Sigmoid colon (tissue), 7 donors: ENCODE results near the gene TMEM63B. TPM values are rescaled to one million over a fixed set of nuclear protein-coding genes. Genes with fewer than 3 reads are reported as not detected.

Experiments used
- DNase-seq: peaks from one replicate; pipeline ENCODE4 v3.0.0-alpha.2; 2019
- H3K27ac ChIP-seq, 4 donors: fragments of 200-600 bp; sonication (generic); one replicate each; pipeline ENCODE4 v1.5.1; 2016 to 2019; ENCODE audit warnings: mild to moderate bottlenecking in 1 of 4
- H3K27me3 ChIP-seq, 3 donors: fragments of 200-600 bp; sonication (generic); one replicate each; pipeline ENCODE4 v1.5.1; 2019; ENCODE audit warnings: mild to moderate bottlenecking in 1 of 3
- H3K36me3 ChIP-seq, 4 donors: fragments of 200-600 bp; sonication (generic); one replicate each; pipeline ENCODE4 v1.5.1; 2016 to 2019
- H3K4me1 ChIP-seq, 4 donors: fragments of 200-600 bp; sonication (generic); one replicate each; pipeline ENCODE4 v1.5.1; 2017 to 2019
- H3K4me3 ChIP-seq, 4 donors: fragments of 200-600 bp; sonication (generic); one replicate each; pipeline ENCODE4 v1.5.1; 2017 to 2019; ENCODE audit warnings: mild to moderate bottlenecking in 2 of 4, moderate library complexity in 1 of 4
- H3K9me3 ChIP-seq, 4 donors: fragments of 200-600 bp in 3 of 4; sonication (generic) in 3 of 4; one replicate each; pipeline versions ENCODE4 v1.5.1 to v1.6.1; 2013 to 2019
- CTCF ChIP-seq, 4 experiments: fragments of 450-650 bp in 3 of 4; fragments of 200-600 bp in 1 of 4; IDR thresholded peaks; one replicate each; pipeline ENCODE4 v1.5.1; 2016 to 2019; ENCODE audit warnings: antibody characterized with exemption in 4 of 4, mild to moderate bottlenecking in 3 of 4, moderate library complexity in 2 of 4
- EP300 ChIP-seq, 4 donors: sonication (generic); formaldehyde crosslinking; IDR thresholded peaks; one replicate each; pipeline ENCODE4 v1.6.1; 2017; ENCODE audit warnings: antibody characterized with exemption in 4 of 4
- POLR2A ChIP-seq, 2 donors: fragments of 450-650 bp; IDR thresholded peaks; one replicate each; pipeline ENCODE4 v1.6.1; 2016; ENCODE audit warnings: antibody characterized with exemption in 2 of 2, mild to moderate bottlenecking in 2 of 2, moderate library complexity in 2 of 2
- POLR2AphosphoS5 ChIP-seq, 4 donors: sonication (generic); formaldehyde crosslinking; IDR thresholded peaks; one replicate each; pipeline ENCODE4 v1.6.1; 2017; ENCODE audit warnings: antibody characterized with exemption in 4 of 4
- WGBS, 2 donors: extraction: QIAGEN DNeasy Blood & Tissue Kit; methylation state at CpG; one replicate each; pipeline ENCODE4 v1.1.7; 2013; 5-methylcytosine and 5-hydroxymethylcytosine counted together
- intact Hi-C: fragments of 100-400 bp; cut with DNase I; formaldehyde crosslinking; loops from one replicate; pipeline ENCODE4 v1.15.1; 2023
- polyA plus RNA-seq, 3 donors: library from polyadenylated mRNA; stranded (reverse); fragments of 200-250 nt; gene quantifications; one replicate each; pipeline ENCODE4 v1.2.3, GENCODE V29; 2013
- total RNA-seq, 4 donors: library from RNA; depleted of rRNA; stranded (reverse); fragments of >200 nt; gene quantifications; one replicate each; pipeline ENCODE4 v1.1.0, GENCODE V29; 2016
- donor health status: healthy with polysubstance abuse.
- donor health status: Bipolar disorder and iron deficiency.
- donor health status: healthy.

TMEM63B gene
- total and polyA plus RNA-seq, 7 donors: 9.0 to 48.5 (median 14.6) TPM

DNA sequence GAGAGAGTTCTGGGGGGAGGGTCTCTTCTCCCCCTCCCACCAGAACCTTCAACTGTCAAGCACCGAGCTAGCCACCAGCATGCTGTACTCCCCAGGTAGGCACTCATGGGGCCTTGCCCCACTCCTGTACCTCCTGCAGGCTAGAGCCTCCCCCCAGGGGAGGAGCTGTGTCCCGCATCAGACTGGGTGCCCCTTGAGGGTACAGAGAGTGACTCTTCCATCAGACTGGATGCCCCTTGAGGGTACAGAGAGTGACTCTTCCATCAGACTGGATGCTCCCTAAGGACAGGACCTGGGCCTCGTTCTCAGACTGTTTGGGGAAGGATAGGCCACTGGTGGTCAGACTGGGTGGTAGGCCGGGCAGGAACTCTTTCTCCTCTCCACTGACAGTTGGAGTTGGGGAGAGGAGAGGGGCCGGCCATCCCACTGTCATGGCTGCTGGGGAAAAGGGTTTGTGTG is 31.4 kb downstream of the TMEM63B start, which contains the start of gene CAPN11:
Gene CAPN11 (plus strand): TSS at position 51 of the 459 bp plus-strand sequence. CDS start 29 bp downstream, at position 80.
- Histone ChIP-seq H3K36me3 (no peaks in the 10 kb centered on the region), H3K4me1 (no peaks in the 10 kb centered on the region), H3K9me3 (no peaks in the 10 kb centered on the region), H3K4me3 (no peak within 1 kb of the TSS), H3K27ac (no peak within 1 kb of the TSS), H3K27me3 (peaks cover 0 to 4% (median 0%) of the 10 kb centered on the region in 3 donors)
- DNase-seq: no peak
- TF ChIP-seq POLR2AphosphoS5 (IDR thresholded peaks at IDR 0.05) (no peak), CTCF (IDR thresholded peaks at IDR 0.05) (no peak), POLR2A (IDR thresholded peaks at IDR 0.05) (no peak), EP300 (IDR thresholded peaks at IDR 0.05) (no peak)
- 88 to 91% methylated on average over 5 of the region's 5 CpGs for WGBS, 2 donors
- intact Hi-C loops: no loop called here

DNA sequence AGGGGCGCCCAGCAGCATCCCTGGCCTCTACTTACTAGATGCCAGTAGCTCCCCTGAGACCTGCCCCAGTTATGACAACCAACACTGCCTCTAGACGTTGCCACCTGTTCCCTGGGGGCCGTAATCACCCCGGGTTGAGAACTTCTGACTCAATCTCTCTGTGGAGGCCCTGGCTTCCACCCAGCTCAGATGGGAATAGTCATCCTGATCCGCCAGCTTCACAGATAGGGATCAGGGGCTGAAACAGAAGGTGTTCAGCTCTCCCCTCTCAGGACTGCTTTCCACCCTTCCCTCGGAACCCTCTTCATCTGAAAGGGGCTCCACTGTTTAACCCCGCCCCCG is 34.6 kb downstream of the TMEM63B start:
- H3K27ac ChIP-seq: no peak overlapping the region
- H3K9me3 ChIP-seq: no peaks in the 10 kb centered on the region
- DNase-seq: no peak
- H3K36me3 ChIP-seq: no peaks in the 10 kb centered on the region
- peaks cover 0 to 4% (median 0%) of the 10 kb centered on the region in 3 donors for H3K27me3 ChIP-seq
- 75 to 76% methylated on average over 8 of the region's 8 CpGs for WGBS, 2 donors
- no peak overlapping the region for H3K4me3 ChIP-seq
- intact Hi-C loops: no loop called here
- H3K4me1 ChIP-seq: no peaks in the 10 kb centered on the region
- TF ChIP-seq POLR2A (IDR thresholded peaks at IDR 0.05) (no peak), EP300 (IDR thresholded peaks at IDR 0.05) (no peak), CTCF (IDR thresholded peaks at IDR 0.05) (no peak), POLR2AphosphoS5 (IDR thresholded peaks at IDR 0.05) (no peak)

DNA sequence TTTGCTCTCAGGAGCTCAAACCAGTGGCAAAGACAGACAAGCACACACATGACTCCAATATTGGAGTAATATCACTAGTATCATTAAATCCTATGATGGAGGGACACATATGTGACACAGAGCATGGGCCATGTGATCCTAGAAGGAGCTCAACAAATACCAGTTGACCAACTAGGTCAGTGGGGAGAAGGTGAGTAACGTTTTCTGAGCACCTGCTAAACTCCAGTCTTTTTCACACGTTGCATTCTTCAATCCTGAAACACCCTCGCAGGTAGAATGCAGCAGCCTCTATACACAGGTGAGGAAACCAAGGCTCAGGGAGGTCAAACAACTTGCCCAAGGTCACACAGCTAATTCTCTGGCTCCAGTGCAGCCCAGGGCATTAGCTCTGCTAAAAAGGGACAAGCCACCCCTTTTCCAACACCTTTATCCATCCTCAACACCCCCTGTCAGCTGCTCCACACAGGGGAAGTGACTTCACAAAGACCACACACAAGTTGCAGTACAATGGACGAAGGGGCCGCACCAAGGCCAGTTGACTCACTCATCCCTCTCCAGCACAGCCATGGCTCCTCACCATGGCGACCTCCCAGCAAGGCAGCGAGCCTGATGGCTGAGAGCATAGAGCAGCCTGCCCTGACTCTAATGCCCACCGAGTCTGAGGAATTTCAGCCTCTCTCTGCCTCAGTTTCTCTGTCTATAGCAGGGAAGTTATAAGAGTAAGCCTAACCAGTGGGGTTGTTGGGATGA is 35.7 kb downstream of the TMEM63B start:
- WGBS, 2 donors: 83 to 85% methylated on average over 8 of the region's 8 CpGs
- intact Hi-C loops: no loop called here
- TF ChIP-seq POLR2AphosphoS5 (IDR thresholded peaks at IDR 0.05) (no peak), POLR2A (IDR thresholded peaks at IDR 0.05) (no peak), EP300 (IDR thresholded peaks at IDR 0.05) (no peak), CTCF (IDR thresholded peaks at IDR 0.05) (no peak)
- H3K36me3 ChIP-seq: no peaks in the 10 kb centered on the region
- H3K4me3 ChIP-seq: no peak overlapping the region
- no peaks in the 10 kb centered on the region for H3K9me3 ChIP-seq
- H3K4me1 ChIP-seq: no peaks in the 10 kb centered on the region
- H3K27ac ChIP-seq: no peak overlapping the region
- DNase-seq: no peak
- H3K27me3 ChIP-seq: peaks cover 0 to 4% (median 0%) of the 10 kb centered on the region in 3 donors

DNA sequence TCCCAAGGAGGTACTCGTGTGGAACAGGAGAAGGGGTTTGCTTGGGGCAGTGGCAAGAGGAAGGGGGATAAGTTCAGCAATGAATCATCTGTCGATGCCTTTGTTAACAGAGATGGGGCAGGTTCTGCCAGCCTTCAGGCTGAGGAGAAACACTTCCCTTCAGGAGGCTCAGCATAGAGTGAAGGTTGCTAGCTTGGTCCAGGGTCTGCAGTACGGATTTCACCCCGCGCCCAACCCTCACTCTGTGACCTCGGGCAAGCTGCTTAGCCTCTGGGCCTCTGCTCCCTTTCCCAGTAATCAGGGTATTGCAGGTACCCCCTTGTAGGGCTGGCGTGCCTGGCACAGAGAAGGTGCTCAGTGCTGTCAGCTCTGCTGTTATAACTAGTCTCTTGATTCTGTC is 38.8 kb downstream of the TMEM63B start:
- Histone ChIP-seq H3K4me3 (no peak overlapping the region), H3K9me3 (no peaks in the 10 kb centered on the region), H3K4me1 (no peaks in the 10 kb centered on the region), H3K27ac (no peak overlapping the region), H3K27me3 (peaks cover 0 to 4% (median 0%) of the 10 kb centered on the region in 3 donors), H3K36me3 (no peaks in the 10 kb centered on the region)
- 77 to 78% methylated on average over 7 of the region's 7 CpGs for WGBS, 2 donors
- no peak for TF ChIP-seq EP300 (IDR thresholded peaks at IDR 0.05)
- TF ChIP-seq CTCF (IDR thresholded peaks at IDR 0.05): no peak
- TF ChIP-seq POLR2A (IDR thresholded peaks at IDR 0.05): no peak
- no peak for TF ChIP-seq POLR2AphosphoS5 (IDR thresholded peaks at IDR 0.05)
- intact Hi-C loops: no loop called here
- DNase-seq: no peak
